Activated effector memory CD4-positive, alpha-beta T cell treated with Interleukin-2 at 50 U/mL for 16 hours (primary cell): ENCODE measurements around the gene SFTPB.
"Not testable (repeated sequence)": the region's sequence is repeated elsewhere in the genome, so short reads cannot be mapped to it uniquely, and the experiment has no call there.

Source experiments
- DNase-seq: peaks from one replicate; pipeline ENCODE4 v3.0.0-alpha.2; 2020

SFTPB gene

GRCh38 chr2:85675427-85675826, 7.4 kb upstream of the SFTPB start:
- DNase-seq: no peak

- DNase-seq: no peak
Observed at GRCh38 chr2:85674417-85674816, 6.4 kb upstream of the SFTPB start.

- DNase-seq: no peak
Observed at GRCh38 chr2:85673716-85674375, 5.8 kb upstream of the SFTPB start.

- no peak for DNase-seq
Observed at GRCh38 chr2:85672456-85672855, 4.5 kb upstream of the SFTPB start.

- not testable (repeated sequence) for DNase-seq
Observed at GRCh38 chr2:85670416-85670815, 2.4 kb upstream of the SFTPB start.

- no peak for DNase-seq
Observed at GRCh38 chr2:85669549-85669948, 1.6 kb upstream of the SFTPB start.

GRCh38 chr2:85668857-85669142, 801 bp upstream of the SFTPB start:
- DNase-seq: no peak

- no peak for DNase-seq
Observed at GRCh38 chr2:85667561-85668008, 414 bp downstream of the SFTPB start.

- no peak for DNase-seq
Observed at GRCh38 chr2:85666435-85667316, 1.3 kb downstream of the SFTPB start.

- DNase-seq: no peak
Observed at GRCh38 chr2:85666016-85666415, 2.0 kb downstream of the SFTPB start.

- no peak for DNase-seq
Observed at GRCh38 chr2:85665264-85665937, 2.6 kb downstream of the SFTPB start.

- DNase-seq: no peak
Observed at GRCh38 chr2:85663594-85664565, 4.1 kb downstream of the SFTPB start.

- no peak for DNase-seq
Observed at GRCh38 chr2:85662899-85663593, 5.0 kb downstream of the SFTPB start.

GRCh38 chr2:85661139-85661858, 6.7 kb downstream of the SFTPB start:
- DNase-seq: no peak

GRCh38 chr2:85660725-85661124, 7.3 kb downstream of the SFTPB start:
- no peak for DNase-seq

GRCh38 chr2:85660301-85660700, 7.7 kb downstream of the SFTPB start:
- DNase-seq: not testable (repeated sequence)

- DNase-seq: no peak
Observed at GRCh38 chr2:85659324-85659981, 8.5 kb downstream of the SFTPB start.

GRCh38 chr2:85657399-85657798, 10.6 kb downstream of the SFTPB start:
- DNase-seq: not testable (repeated sequence)

GRCh38 chr2:85656468-85656867, 11.5 kb downstream of the SFTPB start:
- no peak for DNase-seq

GRCh38 chr2:85655961-85656417, 12.0 kb downstream of the SFTPB start:
- no peak for DNase-seq

- DNase-seq: no peak
Observed at GRCh38 chr2:85653996-85654395, 14.0 kb downstream of the SFTPB start.
